ENCODE measurements around the gene LDB2. TPM values are rescaled to one million over a fixed set of nuclear protein-coding genes. Genes with fewer than 3 reads are reported as not detected.

LDB2 gene
- total RNA-seq, 1 donor from 2014 or later, result 4.9 TPM

- Histone ChIP-seq H2AFZ (ENCODE audit: low read depth, low read length) (no peak overlapping the region), H3K27me3 (ENCODE audit: insufficient read depth, low read length) (no peaks in the 10 kb centered on the region), H3K9me3 (ENCODE audit: insufficient read depth, low read depth, low read length) (no peaks in the 10 kb centered on the region), H3K4me3 (ENCODE audit: insufficient read depth, low read depth, low read length) (no peak overlapping the region), H3K4me1 (ENCODE audit: insufficient read depth, low read length) (no peaks in the 10 kb centered on the region), H3K9ac (ENCODE audit: low read length) (no peak overlapping the region), H3K27ac (ENCODE audit: low read depth, low read length) (no peak overlapping the region), H3K4me2 (ENCODE audit: low read length) (no peak overlapping the region), H3K36me3 (ENCODE audit: insufficient read depth, low read length) (no peaks in the 10 kb centered on the region), H3K79me2 (ENCODE audit: insufficient read depth, low read length) (no peaks in the 10 kb centered on the region), H4K20me1 (ENCODE audit: insufficient read depth, low read length) (no peaks in the 10 kb centered on the region)
- Mint-ChIP-seq H3K4me3 (ENCODE audit: unreplicated experiment) (no peak overlapping the region), H3K4me1 (ENCODE audit: low read depth, unreplicated experiment) (no peaks in the 10 kb centered on the region), H3K27me3 (ENCODE audit: low read depth, unreplicated experiment) (no peaks in the 10 kb centered on the region), H3K9me3 (ENCODE audit: unreplicated experiment) (no peaks in the 10 kb centered on the region), H3K27ac (ENCODE audit: unreplicated experiment) (no peak overlapping the region), H3K36me3 (ENCODE audit: low read depth, unreplicated experiment) (no peaks in the 10 kb centered on the region)
- TF ChIP-seq CTCF (IDR thresholded peaks at IDR 0.05; ENCODE audit: insufficient read depth, low read depth, low read length) (no peak), EZH2 (IDR thresholded peaks at IDR 0.05; ENCODE audit: insufficient read depth, low read length) (no peak)
- FAIRE-seq (no peak), DNase-seq (ENCODE audit: low read depth) (no peak)
Measured at GRCh38 chr4:16498978-16499377, 399.5 kb downstream of the LDB2 start.

GRCh38 chr4:16496501-16496900 is 401.9 kb downstream of the LDB2 start:
- Histone ChIP-seq H3K36me3 (ENCODE audit: insufficient read depth, low read length) (no peaks in the 10 kb centered on the region), H2AFZ (ENCODE audit: low read depth, low read length) (no peak overlapping the region), H3K4me2 (ENCODE audit: low read length) (no peak overlapping the region), H3K27me3 (ENCODE audit: insufficient read depth, low read length) (no peaks in the 10 kb centered on the region), H3K4me3 (ENCODE audit: insufficient read depth, low read depth, low read length) (no peak overlapping the region), H4K20me1 (ENCODE audit: insufficient read depth, low read length) (no peaks in the 10 kb centered on the region), H3K79me2 (ENCODE audit: insufficient read depth, low read length) (no peaks in the 10 kb centered on the region), H3K27ac (ENCODE audit: low read depth, low read length) (no peak overlapping the region), H3K9ac (ENCODE audit: low read length) (no peak overlapping the region), H3K4me1 (ENCODE audit: insufficient read depth, low read length) (no peaks in the 10 kb centered on the region), H3K9me3 (ENCODE audit: insufficient read depth, low read depth, low read length) (no peaks in the 10 kb centered on the region)
- no peak overlapping the region for H3K4me3 Mint-ChIP-seq (ENCODE audit: unreplicated experiment)
- H3K4me1 Mint-ChIP-seq (ENCODE audit: low read depth, unreplicated experiment), result no peaks in the 10 kb centered on the region
- H3K27ac Mint-ChIP-seq (ENCODE audit: unreplicated experiment), result no peak overlapping the region
- DNase-seq (ENCODE audit: low read depth) (peak; percentile 59), FAIRE-seq (no peak)
- H3K36me3 Mint-ChIP-seq (ENCODE audit: low read depth, unreplicated experiment), result no peaks in the 10 kb centered on the region
- no peaks in the 10 kb centered on the region for H3K27me3 Mint-ChIP-seq (ENCODE audit: low read depth, unreplicated experiment)
- TF ChIP-seq CTCF (IDR thresholded peaks at IDR 0.05; ENCODE audit: insufficient read depth, low read depth, low read length) (no peak), EZH2 (IDR thresholded peaks at IDR 0.05; ENCODE audit: insufficient read depth, low read length) (no peak)
- H3K9me3 Mint-ChIP-seq (ENCODE audit: unreplicated experiment), result no peaks in the 10 kb centered on the region

- no peak overlapping the region for H3K27ac ChIP-seq (ENCODE audit: low read depth, low read length)
- FAIRE-seq (no peak), DNase-seq (ENCODE audit: low read depth) (no peak)
- no peaks in the 10 kb centered on the region for H3K27me3 ChIP-seq (ENCODE audit: insufficient read depth, low read length)
- no peak overlapping the region for H3K9ac ChIP-seq (ENCODE audit: low read length)
- Mint-ChIP-seq H3K9me3 (ENCODE audit: unreplicated experiment) (no peaks in the 10 kb centered on the region), H3K27ac (ENCODE audit: unreplicated experiment) (no peak overlapping the region), H3K27me3 (ENCODE audit: low read depth, unreplicated experiment) (no peaks in the 10 kb centered on the region), H3K4me3 (ENCODE audit: unreplicated experiment) (no peak overlapping the region), H3K36me3 (ENCODE audit: low read depth, unreplicated experiment) (no peaks in the 10 kb centered on the region), H3K4me1 (ENCODE audit: low read depth, unreplicated experiment) (no peaks in the 10 kb centered on the region)
- H2AFZ ChIP-seq (ENCODE audit: low read depth, low read length), result no peak overlapping the region
- H3K4me1 ChIP-seq (ENCODE audit: insufficient read depth, low read length), result no peaks in the 10 kb centered on the region
- H4K20me1 ChIP-seq (ENCODE audit: insufficient read depth, low read length), result no peaks in the 10 kb centered on the region
- no peaks in the 10 kb centered on the region for H3K9me3 ChIP-seq (ENCODE audit: insufficient read depth, low read depth, low read length)
- TF ChIP-seq EZH2 (IDR thresholded peaks at IDR 0.05; ENCODE audit: insufficient read depth, low read length) (no peak), CTCF (IDR thresholded peaks at IDR 0.05; ENCODE audit: insufficient read depth, low read depth, low read length) (no peak)
- H3K79me2 ChIP-seq (ENCODE audit: insufficient read depth, low read length), result no peaks in the 10 kb centered on the region
- no peak overlapping the region for H3K4me3 ChIP-seq (ENCODE audit: insufficient read depth, low read depth, low read length)
- H3K36me3 ChIP-seq (ENCODE audit: insufficient read depth, low read length), result no peaks in the 10 kb centered on the region
- no peak overlapping the region for H3K4me2 ChIP-seq (ENCODE audit: low read length)
Measured at GRCh38 chr4:16492872-16493271, 405.6 kb downstream of the LDB2 start.

Data from astrocyte (in vitro differentiated cells and primary cell).